HEK293 (cell line): ENCODE data around the gene TACC2.

Source experiments
- CTCF ChIA-PET: fragments of 350-600 bp; formaldehyde crosslinking; extraction: SDS; loops from one replicate; lab custom pipeline; 2021; ENCODE audit warnings: antibody characterized with exemption; lab: Yijun Ruan, JAX
- POLR2A ChIA-PET: fragments of 300-600 bp; formaldehyde crosslinking; extraction: SDS; loops from one replicate; lab custom pipeline; 2020; ENCODE audit warnings: antibody characterized with exemption, inconsistent platforms; lab: Yijun Ruan, JAX
- H3K27ac ChIP-seq: fragments of 200-500 bp; sonication (Bioruptor generic); 2 replicates; pipeline ENCODE4 v1.5.1; 2014; ENCODE audit warnings: low read depth, low read length, control low read depth, inconsistent platforms; ENCODE audit errors: extremely low read depth
- H3K36me3 ChIP-seq, 2 experiments: fragments of 200-500 bp in 1 of 2; sonication (Bioruptor generic) in 1 of 2; 1 replicate in 1 of 2; 2 replicates in 1 of 2; pipeline ENCODE4 v1.5.1; 2014 to 2017; ENCODE audit warnings: inconsistent platforms in 2 of 2, low read length in 2 of 2; ENCODE audit not compliant: control insufficient read depth in 2 of 2, insufficient read depth in 1 of 2
- H3K4me1 ChIP-seq: fragments of 200-500 bp; sonication (Bioruptor generic); 2 replicates; pipeline ENCODE4 v1.5.1; 2014; ENCODE audit warnings: mild to moderate bottlenecking, low read length, inconsistent platforms; ENCODE audit not compliant: control insufficient read depth, insufficient read depth
- H3K4me3 ChIP-seq: 2 replicates; pipeline ENCODE4 v1.5.1; 2011; ENCODE audit warnings: low read depth, mild to moderate bottlenecking, control low read depth, low read length, moderate library complexity
- H3K9me3 ChIP-seq: fragments of 200-500 bp; sonication (Bioruptor generic); 2 replicates; pipeline ENCODE4 v1.5.1; 2014; ENCODE audit warnings: low read depth, low read length, inconsistent platforms; ENCODE audit not compliant: control insufficient read depth, insufficient read depth
- GLIS1 ChIP-seq: fragments of 450-650 bp; formaldehyde crosslinking; IDR thresholded peaks from 2 replicates; pipeline ENCODE4 v1.5.1; 2016; ENCODE audit warnings: missing biosample characterization, missing genetic modification characterization
- GLIS2 ChIP-seq: fragments of 450-650 bp; formaldehyde crosslinking; IDR thresholded peaks from 2 replicates; pipeline ENCODE4 v1.5.1; 2016; ENCODE audit warnings: missing biosample characterization, missing genetic modification characterization
- HOXA7 ChIP-seq: sonication (generic); formaldehyde crosslinking; IDR thresholded peaks from 2 replicates; pipeline ENCODE4 v1.8.1; 2022; ENCODE audit warnings: missing genetic modification reagents, borderline replicate concordance
- OSR2 ChIP-seq: fragments of 450-650 bp; formaldehyde crosslinking; IDR thresholded peaks from 2 replicates; pipeline ENCODE4 v1.5.1; 2016; ENCODE audit warnings: missing biosample characterization, missing genetic modification characterization
- PATZ1 ChIP-seq: fragments of 450-650 bp; formaldehyde crosslinking; IDR thresholded peaks from 2 replicates; pipeline ENCODE4 v1.5.1; 2016; ENCODE audit warnings: missing biosample characterization, missing genetic modification characterization
- SETDB1 ChIP-seq: IDR thresholded peaks from one replicate; pipeline ENCODE4 v1.6.1; 2017; ENCODE audit warnings: mild to moderate bottlenecking, low read length, moderate library complexity, mixed read lengths; ENCODE audit not compliant: insufficient read length
- SP7 ChIP-seq: fragments of 450-650 bp; formaldehyde crosslinking; IDR thresholded peaks from 2 replicates; pipeline ENCODE4 v1.5.1; 2016; ENCODE audit warnings: missing biosample characterization, missing genetic modification characterization
- ZEB2 ChIP-seq: fragments of 450-650 bp; formaldehyde crosslinking; IDR thresholded peaks from 2 replicates; pipeline ENCODE4 v1.5.1; 2016; ENCODE audit warnings: missing biosample characterization, missing genetic modification characterization
- ZFP37 ChIP-seq: fragments of 450-650 bp; formaldehyde crosslinking; IDR thresholded peaks from 2 replicates; pipeline ENCODE4 v1.5.1; 2016; ENCODE audit warnings: missing biosample characterization, missing genetic modification characterization
- ZNF2 ChIP-seq: fragments of 450-650 bp; formaldehyde crosslinking; IDR thresholded peaks from 2 replicates; pipeline ENCODE4 v1.5.1; 2016; ENCODE audit warnings: missing biosample characterization, missing genetic modification characterization
- ZNF274 ChIP-seq, 2 experiments: fragments of 200-500 bp in 1 of 2; fragments of 450-650 bp in 1 of 2; sonication (Bioruptor generic) in 1 of 2; formaldehyde crosslinking in 1 of 2; IDR thresholded peaks; 2 replicates each; pipeline versions ENCODE4 v1.5.1 to v1.6.1; 2014 to 2016; ENCODE audit warnings: borderline replicate concordance in 1 of 2, inconsistent platforms in 1 of 2, low read length in 1 of 2, missing biosample characterization in 1 of 2, missing genetic modification characterization in 1 of 2
- ZNF341 ChIP-seq: fragments of 450-650 bp; formaldehyde crosslinking; IDR thresholded peaks from 2 replicates; pipeline ENCODE4; 2016; ENCODE audit warnings: low read depth, missing biosample characterization, missing genetic modification characterization
- ZNF350 ChIP-seq: fragments of 450-650 bp; formaldehyde crosslinking; IDR thresholded peaks from 2 replicates; pipeline ENCODE4 v1.5.0; 2017; ENCODE audit warnings: missing biosample characterization, mild to moderate bottlenecking, missing genetic modification characterization
- ZNF391 ChIP-seq: fragments of 450-650 bp; formaldehyde crosslinking; IDR thresholded peaks from 2 replicates; pipeline ENCODE4 v1.5.1; 2016; ENCODE audit warnings: low read depth, missing biosample characterization, missing genetic modification characterization, borderline replicate concordance
- ZNF501 ChIP-seq: fragments of 450-650 bp; formaldehyde crosslinking; IDR thresholded peaks from 2 replicates; pipeline ENCODE4 v1.5.1; 2016; ENCODE audit warnings: missing biosample characterization, missing genetic modification characterization
- ZNF626 ChIP-seq: fragments of 450-650 bp; sonication (Bioruptor Pico); formaldehyde crosslinking; IDR thresholded peaks from 2 replicates; pipeline ENCODE4 v1.5.1; 2018; ENCODE audit warnings: missing biosample characterization, missing genetic modification characterization, inconsistent platforms
- ZNF654 ChIP-seq: fragments of 450-650 bp; formaldehyde crosslinking; IDR thresholded peaks from 2 replicates; pipeline ENCODE4 v1.5.1; 2016; ENCODE audit warnings: low read depth, missing biosample characterization, missing genetic modification characterization
- ZNF660 ChIP-seq: fragments of 450-650 bp; IDR thresholded peaks from 2 replicates; pipeline ENCODE4 v1.5.1; 2018; ENCODE audit warnings: missing biosample characterization, mild to moderate bottlenecking, missing genetic modification characterization
- ZNF747 ChIP-seq: fragments of 450-650 bp; formaldehyde crosslinking; IDR thresholded peaks from 2 replicates; pipeline ENCODE4 v1.5.1; 2016; ENCODE audit warnings: missing biosample characterization, missing genetic modification characterization
- TF ChIP-seq, protein P1 (sequence below): fragments of 450-650 bp; formaldehyde crosslinking; IDR thresholded peaks from 2 replicates; pipeline ENCODE4 v1.5.1; 2016; ENCODE audit warnings: missing biosample characterization, missing genetic modification characterization
- TF ChIP-seq, protein P2 (sequence below): fragments of 450-650 bp; formaldehyde crosslinking; IDR thresholded peaks from 2 replicates; pipeline ENCODE4 v1.5.1; 2016; ENCODE audit warnings: missing biosample characterization, missing genetic modification characterization

Gene TACC2

DNA sequence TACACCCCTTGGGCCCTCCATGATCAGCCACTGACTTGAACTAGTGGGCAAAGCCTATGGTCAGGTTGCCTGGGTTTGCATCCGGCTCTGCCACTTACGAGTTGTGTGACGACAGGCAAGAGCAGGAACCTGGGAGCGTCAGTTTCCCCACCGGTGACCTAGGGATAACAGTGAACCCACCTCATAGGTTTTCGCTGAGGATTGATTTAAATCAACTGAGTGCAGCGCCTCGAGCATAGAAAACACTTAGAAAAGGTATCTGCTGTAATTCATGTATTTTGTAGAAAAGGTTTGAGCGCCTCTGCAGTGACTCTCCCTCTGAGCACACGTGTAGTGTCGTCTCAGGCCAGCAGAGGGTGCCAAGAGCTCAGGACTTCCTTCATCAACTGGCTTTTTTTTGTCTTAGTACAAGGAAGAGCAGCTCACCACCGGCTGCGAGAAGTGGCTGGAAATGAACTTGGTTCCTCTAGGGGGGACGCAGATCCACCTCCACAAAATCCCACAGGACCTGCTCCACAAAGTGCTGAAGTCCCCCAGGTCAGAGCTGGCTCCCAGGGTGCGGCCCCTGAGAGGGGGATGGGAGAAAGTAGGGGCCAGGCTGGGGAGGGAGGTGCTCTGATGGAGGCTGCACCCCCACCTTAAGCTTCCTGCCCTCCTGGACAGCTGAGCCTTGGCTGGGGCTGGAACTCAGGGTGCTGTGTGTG is 309.8 kb downstream of the TACC2 start:
- H3K27ac ChIP-seq: no peak overlapping the region; the same call in 1 of the 2 replicates
- ChIA-PET CTCF (interaction anchor here (0.6 to 4.1 kb wide), 59 partner anchors 9 to 1618 kb away, joined by 3 to 121 read pairs (median 4); partner anchors contain the start of gene PLEKHA1), POLR2A (interaction anchor here (0.8 kb wide), 1 partner anchor 267 kb away, joined by 4 read pairs; no protein-coding TSS in a partner anchor)
- H3K36me3 ChIP-seq: no peaks in the 10 kb centered on the region
- H3K4me3 ChIP-seq: no peak overlapping the region
- H3K9me3 ChIP-seq: no peaks in the 10 kb centered on the region
- no peaks in the 10 kb centered on the region for H3K4me1 ChIP-seq
- 0 out of 2 replicates have a peak, but pooled peaks have one; percentile 36 for TF ChIP-seq ZFP37 (tag by site-specific recombination)
- TF ChIP-seq ZEB2 (tag by site-specific recombination): 0 out of 2 replicates have a peak, but pooled peaks have one; percentile 13
- TF ChIP-seq ZNF654 (tag by site-specific recombination): peak; percentile 95
- TF ChIP-seq OSR2 (tag by site-specific recombination): no peak
- no peak for TF ChIP-seq ZNF274 (IDR thresholded peaks at IDR 0.05; ENCODE audit: low read length)
- no peak for TF ChIP-seq ZNF274 (tag by site-specific recombination; IDR thresholded peaks at IDR 0.05; ENCODE audit: borderline replicate concordance)
- TF ChIP-seq PATZ1: 0 out of 2 replicates have a peak, but pooled peaks have one; percentile 45
- no peak for TF ChIP-seq HOXA7
- peak; percentile 77 for TF ChIP-seq GLIS1 (tag by site-specific recombination)
- 0 out of 2 replicates have a peak, but pooled peaks have one; percentile 22 for TF ChIP-seq SP7 (tag by site-specific recombination)
- TF ChIP-seq ZNF391 (tag by site-specific recombination): peak; percentile 37; the same call in 1 of the 2 replicates
- TF ChIP-seq, protein P1, sequence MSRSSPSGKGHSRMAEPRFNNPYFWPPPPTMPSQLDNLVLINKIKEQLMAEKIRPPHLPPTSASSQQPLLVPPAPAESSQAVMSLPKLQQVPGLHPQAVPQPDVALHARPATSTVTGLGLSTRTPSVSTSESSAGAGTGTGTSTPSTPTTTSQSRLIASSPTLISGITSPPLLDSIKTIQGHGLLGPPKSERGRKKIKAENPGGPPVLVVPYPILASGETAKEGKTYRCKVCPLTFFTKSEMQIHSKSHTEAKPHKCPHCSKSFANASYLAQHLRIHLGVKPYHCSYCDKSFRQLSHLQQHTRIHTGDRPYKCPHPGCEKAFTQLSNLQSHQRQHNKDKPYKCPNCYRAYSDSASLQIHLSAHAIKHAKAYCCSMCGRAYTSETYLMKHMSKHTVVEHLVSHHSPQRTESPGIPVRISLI (tag by site-specific recombination): peak; percentile 97
- 0 out of 2 replicates have a peak, but pooled peaks have one; percentile 68 for TF ChIP-seq ZNF660 (tag by site-specific recombination)
- TF ChIP-seq ZNF341 (tag by site-specific recombination): peak; percentile 89
- no peak for TF ChIP-seq ZNF747 (tag by site-specific recombination)
- TF ChIP-seq, protein P2, sequence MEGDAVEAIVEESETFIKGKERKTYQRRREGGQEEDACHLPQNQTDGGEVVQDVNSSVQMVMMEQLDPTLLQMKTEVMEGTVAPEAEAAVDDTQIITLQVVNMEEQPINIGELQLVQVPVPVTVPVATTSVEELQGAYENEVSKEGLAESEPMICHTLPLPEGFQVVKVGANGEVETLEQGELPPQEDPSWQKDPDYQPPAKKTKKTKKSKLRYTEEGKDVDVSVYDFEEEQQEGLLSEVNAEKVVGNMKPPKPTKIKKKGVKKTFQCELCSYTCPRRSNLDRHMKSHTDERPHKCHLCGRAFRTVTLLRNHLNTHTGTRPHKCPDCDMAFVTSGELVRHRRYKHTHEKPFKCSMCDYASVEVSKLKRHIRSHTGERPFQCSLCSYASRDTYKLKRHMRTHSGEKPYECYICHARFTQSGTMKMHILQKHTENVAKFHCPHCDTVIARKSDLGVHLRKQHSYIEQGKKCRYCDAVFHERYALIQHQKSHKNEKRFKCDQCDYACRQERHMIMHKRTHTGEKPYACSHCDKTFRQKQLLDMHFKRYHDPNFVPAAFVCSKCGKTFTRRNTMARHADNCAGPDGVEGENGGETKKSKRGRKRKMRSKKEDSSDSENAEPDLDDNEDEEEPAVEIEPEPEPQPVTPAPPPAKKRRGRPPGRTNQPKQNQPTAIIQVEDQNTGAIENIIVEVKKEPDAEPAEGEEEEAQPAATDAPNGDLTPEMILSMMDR (tag by site-specific recombination): peak; percentile 75
- no peak for TF ChIP-seq SETDB1
- no peak for TF ChIP-seq ZNF350 (tag by site-specific recombination)
- TF ChIP-seq GLIS2 (tag by site-specific recombination): peak; percentile 58
- TF ChIP-seq ZNF2: 0 out of 2 replicates have a peak, but pooled peaks have one; percentile 39
- 0 out of 2 replicates have a peak, but pooled peaks have one; percentile 47 for TF ChIP-seq ZNF501 (tag by site-specific recombination)
- no peak for TF ChIP-seq ZNF626
